ENCODE measurements around the gene CDC42BPG. TPM values are rescaled to one million over a fixed set of nuclear protein-coding genes. Genes with fewer than 3 reads are reported as not detected.

The CDC42BPG gene
- total RNA-seq, 1 experiment from 2014 or later, result 26.5 TPM

GRCh38 chr11:64813826-64814225 is 30.6 kb downstream of the CDC42BPG start:
- CTCF ChIA-PET, result no interaction called here
- Mint-ChIP-seq H3K4me3 (ENCODE audit: low read depth, unreplicated experiment) (no peak overlapping the region), H3K9me3 (ENCODE audit: low read depth, unreplicated experiment) (no peaks in the 10 kb centered on the region), H3K27me3 (ENCODE audit: unreplicated experiment) (no peaks in the 10 kb centered on the region), H3K4me1 (ENCODE audit: low read depth, unreplicated experiment) (peaks cover 10% of the 10 kb centered on the region), H3K27ac (ENCODE audit: unreplicated experiment) (no peak overlapping the region), H3K36me3 (ENCODE audit: insufficient read depth, unreplicated experiment) (peaks cover 22% of the 10 kb centered on the region)
- intact Hi-C loops (cut with micrococcal nuclease; ENCODE audit: unreplicated experiment), result no loop called here
- TF ChIP-seq CTCF (IDR thresholded peaks at IDR 0.05; ENCODE audit: unreplicated experiment), result no peak
- no TSS peak for BruUV-seq (replicated peaks)
- no peak for DNase-seq

GRCh38 chr11:64810891-64811272 is 33.6 kb downstream of the CDC42BPG start:
- CTCF ChIA-PET, result interaction anchor here (0.6 to 1.0 kb wide), 3 partner anchors 32 to 778 kb away, joined by 3 to 4 read pairs (median 4); partner anchors contain the start of gene SF1
- Mint-ChIP-seq H3K27me3 (ENCODE audit: unreplicated experiment) (no peaks in the 10 kb centered on the region), H3K4me1 (ENCODE audit: low read depth, unreplicated experiment) (peaks cover 9% of the 10 kb centered on the region), H3K4me3 (ENCODE audit: low read depth, unreplicated experiment) (peak overlapping the region; percentile 97), H3K9me3 (ENCODE audit: low read depth, unreplicated experiment) (no peaks in the 10 kb centered on the region), H3K27ac (ENCODE audit: unreplicated experiment) (peak overlapping the region; percentile 70), H3K36me3 (ENCODE audit: insufficient read depth, unreplicated experiment) (peaks cover 30% of the 10 kb centered on the region)
- no peak for DNase-seq
- intact Hi-C loops (cut with micrococcal nuclease; ENCODE audit: unreplicated experiment), result no loop called here
- TF ChIP-seq CTCF (IDR thresholded peaks at IDR 0.05; ENCODE audit: unreplicated experiment), result no peak
- no TSS peak for BruUV-seq (replicated peaks)

GRCh38 chr11:64810271-64810890 is 34.1 kb downstream of the CDC42BPG start, which contains the start of gene MEN1:
Gene MEN1, minus strand, starts transcription at chr11:64810551. Its CDS starts 442 bp downstream, at chr11:64810109.
- Mint-ChIP-seq H3K4me1 (ENCODE audit: low read depth, unreplicated experiment) (peaks cover 4% of the 10 kb centered on the region), H3K27ac (ENCODE audit: unreplicated experiment) (peak within 1 kb of the TSS; percentile 70), H3K36me3 (ENCODE audit: insufficient read depth, unreplicated experiment) (peaks cover 35% of the 10 kb centered on the region), H3K4me3 (ENCODE audit: low read depth, unreplicated experiment) (peak within 1 kb of the TSS; percentile 97), H3K9me3 (ENCODE audit: low read depth, unreplicated experiment) (no peaks in the 10 kb centered on the region), H3K27me3 (ENCODE audit: unreplicated experiment) (no peaks in the 10 kb centered on the region)
- TF ChIP-seq CTCF (IDR thresholded peaks at IDR 0.05; ENCODE audit: unreplicated experiment), result no peak
- CTCF ChIA-PET, result interaction anchor here (0.6 to 1.0 kb wide), 4 partner anchors 12 to 777 kb away, joined by 3 to 4 read pairs (median 4); partner anchors contain the start of gene SF1
- DNase-seq, result peak; percentile 95
- BruUV-seq (replicated peaks), result no TSS peak
- intact Hi-C loops (cut with micrococcal nuclease; ENCODE audit: unreplicated experiment), result no loop called here

- TF ChIP-seq CTCF (IDR thresholded peaks at IDR 0.05; ENCODE audit: unreplicated experiment), result no peak
- H3K36me3 Mint-ChIP-seq (ENCODE audit: insufficient read depth, unreplicated experiment), result peaks cover 35% of the 10 kb centered on the region
- H3K4me1 Mint-ChIP-seq (ENCODE audit: low read depth, unreplicated experiment), result no peaks in the 10 kb centered on the region
- intact Hi-C loops (cut with micrococcal nuclease; ENCODE audit: unreplicated experiment), result no loop called here
- H3K27me3 Mint-ChIP-seq (ENCODE audit: unreplicated experiment), result no peaks in the 10 kb centered on the region
- peak; percentile 16 for DNase-seq
- H3K27ac Mint-ChIP-seq (ENCODE audit: unreplicated experiment), result peak overlapping the region; percentile 70
- BruUV-seq (replicated peaks), result no TSS peak
- H3K4me3 Mint-ChIP-seq (ENCODE audit: low read depth, unreplicated experiment), result peak overlapping the region; percentile 97
- no peaks in the 10 kb centered on the region for H3K9me3 Mint-ChIP-seq (ENCODE audit: low read depth, unreplicated experiment)
- CTCF ChIA-PET, result interaction anchor here (0.7 to 0.9 kb wide), 3 partner anchors 12 to 136 kb away, joined by 3 to 7 read pairs (median 3); no protein-coding TSS in a partner anchor
Measured at GRCh38 chr11:64809781-64810241, 34.6 kb downstream of the CDC42BPG start.
